Mononuclear cell (primary cell): ENCODE results near the gene PHF23. TPM values are rescaled to one million over a fixed set of nuclear protein-coding genes. Genes with fewer than 3 reads are reported as not detected.

Experiments used
- H3K27me3 ChIP-seq: 2 replicates; pipeline ENCODE4 v1.6.0; 2011; ENCODE audit warnings: low read length, control low read depth; ENCODE audit not compliant: insufficient read depth
- H3K4me1 ChIP-seq: 2 replicates; pipeline ENCODE4 v1.5.1; 2011; ENCODE audit warnings: mild to moderate bottlenecking, low read length, control low read depth; ENCODE audit not compliant: insufficient read depth
- H3K4me3 ChIP-seq: 2 replicates; pipeline ENCODE4 v1.5.1; 2011; ENCODE audit warnings: mild to moderate bottlenecking, low read length, moderate library complexity
- H3K9me3 ChIP-seq: 2 replicates; pipeline ENCODE4 v1.5.1; 2011; ENCODE audit warnings: low read depth, mild to moderate bottlenecking, control low read depth, low read length
- total RNA-seq: library from RNA; depleted of rRNA; stranded (reverse); fragments of >200 nt; gene quantifications from one replicate; pipeline ENCODE4 v1.2.3, GENCODE V29; 2012

The PHF23 gene
- total RNA-seq, 1 donor, result 6.5 TPM

DNA sequence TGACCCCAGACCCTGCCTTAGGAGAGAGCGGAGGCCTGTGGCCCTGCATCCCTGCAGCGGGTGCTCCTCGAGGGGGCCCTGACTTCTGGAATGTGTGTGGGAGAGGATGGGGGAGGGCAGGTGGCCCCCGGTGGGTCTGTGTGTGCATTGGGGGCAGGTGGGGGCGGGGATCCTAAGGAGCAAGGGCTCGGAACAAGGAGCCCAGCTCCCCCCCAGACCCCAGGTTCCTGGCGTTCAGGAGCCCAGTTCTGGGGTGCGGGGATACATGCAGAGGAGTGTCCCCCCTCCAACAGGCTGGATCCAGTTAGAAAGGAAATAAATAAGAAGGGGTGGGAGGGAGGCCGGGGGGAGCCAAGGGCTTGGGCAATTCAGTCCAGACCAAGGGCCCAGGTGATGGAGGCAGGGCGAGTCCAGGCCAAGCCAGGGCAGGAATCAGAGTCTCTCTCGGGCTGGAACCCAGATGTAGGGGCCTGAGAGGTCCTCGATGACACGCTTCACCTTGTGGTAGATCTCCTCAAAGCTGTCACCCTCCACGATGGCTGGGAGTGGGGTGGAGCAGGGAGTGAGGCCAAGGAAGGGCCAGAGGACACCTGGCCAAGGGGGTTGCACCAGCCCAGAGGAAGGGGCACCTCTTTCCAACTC lies 48.9 kb downstream of the PHF23 start:
- no peak overlapping the region for H3K4me3 ChIP-seq
- H3K27me3 ChIP-seq, result no peaks in the 10 kb centered on the region
- H3K9me3 ChIP-seq, result no peaks in the 10 kb centered on the region
- H3K4me1 ChIP-seq, result no peaks in the 10 kb centered on the region

GRCh38 chr17:7186241-7186640 lies 53.0 kb downstream of the PHF23 start:
- no peak overlapping the region for H3K4me3 ChIP-seq
- no peaks in the 10 kb centered on the region for H3K27me3 ChIP-seq
- no peaks in the 10 kb centered on the region for H3K9me3 ChIP-seq
- no peaks in the 10 kb centered on the region for H3K4me1 ChIP-seq

Other genes starting within 250 kb of the PHF23 start
- gene ALOX12, start 243.4 kb downstream of the PHF23 start, total RNA-seq, result 4.4 TPM
- 76.8 TPM for gene RNASEK, start 226.8 kb downstream of the PHF23 start, total RNA-seq
- gene BCL6B, start 216.4 kb downstream of the PHF23 start, total RNA-seq, result not detected
- gene SLC16A13, start 203.4 kb downstream of the PHF23 start, total RNA-seq, result 0.42 TPM
- 0.63 TPM for gene SLC16A11, start 195.4 kb downstream of the PHF23 start, total RNA-seq
- 8.6 TPM for gene CLEC10A, start 159.2 kb downstream of the PHF23 start, total RNA-seq
- gene ASGR2, start 124.6 kb downstream of the PHF23 start, total RNA-seq, result 12.9 TPM
- 4.6 TPM for gene ASGR1, start 60.1 kb downstream of the PHF23 start, total RNA-seq
- gene DLG4, start 19.6 kb downstream of the PHF23 start, total RNA-seq, result 9.0 TPM
- 143 TPM for gene ACADVL, start 19.5 kb downstream of the PHF23 start, total RNA-seq
- gene DVL2, start 4.9 kb downstream of the PHF23 start, total RNA-seq, result 23.1 TPM
- 396 TPM for gene GABARAP, start 3.0 kb upstream of the PHF23 start, total RNA-seq
- 38.8 TPM for gene CTDNEP1, start 12.3 kb upstream of the PHF23 start, total RNA-seq
- gene ELP5, start 12.8 kb upstream of the PHF23 start, total RNA-seq, result 14.4 TPM
- 0.10 TPM for gene CLDN7, start 23.0 kb upstream of the PHF23 start, total RNA-seq
- not detected for gene SLC2A4, start 42.3 kb upstream of the PHF23 start, total RNA-seq
- not detected for gene YBX2, start 55.2 kb upstream of the PHF23 start, total RNA-seq
- gene EIF5A, start 68.2 kb upstream of the PHF23 start, total RNA-seq, result 340 TPM
- gene GPS2, start 75.9 kb upstream of the PHF23 start, total RNA-seq, result 65.9 TPM
- 4.8 TPM for gene NEURL4, start 89.9 kb upstream of the PHF23 start, total RNA-seq
- 107 TPM for gene ACAP1, start 97.1 kb upstream of the PHF23 start, total RNA-seq
- gene KCTD11, start 112.7 kb upstream of the PHF23 start, total RNA-seq, result 0.73 TPM
- not detected for gene TMEM95, start 115.7 kb upstream of the PHF23 start, total RNA-seq
- 5.5 TPM for gene TNK1, start 141.6 kb upstream of the PHF23 start, total RNA-seq
- gene PLSCR3, start 155.1 kb upstream of the PHF23 start, total RNA-seq, result 21.6 TPM
- 41.1 TPM for gene TMEM256, start 164.6 kb upstream of the PHF23 start, total RNA-seq
- gene NLGN2, start 168.4 kb upstream of the PHF23 start, total RNA-seq, result 0.73 TPM
- gene SPEM1, start 180.9 kb upstream of the PHF23 start, total RNA-seq, result not detected
- not detected for gene SPEM2, start 186.2 kb upstream of the PHF23 start, total RNA-seq
- under 0.01 TPM for gene SPEM3, start 189.4 kb upstream of the PHF23 start, total RNA-seq
- 4.6 TPM for gene TMEM102, start 196.0 kb upstream of the PHF23 start, total RNA-seq
- 0.21 TPM for gene FGF11, start 200.1 kb upstream of the PHF23 start, total RNA-seq
- 3.3 TPM for gene CHRNB1, start 205.6 kb upstream of the PHF23 start, total RNA-seq
- 30.9 TPM for gene ZBTB4, start 240.2 kb upstream of the PHF23 start, total RNA-seq
- gene SLC35G6, start 242.0 kb upstream of the PHF23 start, total RNA-seq, result not detected
- gene POLR2A, start 244.9 kb upstream of the PHF23 start, total RNA-seq, result 174 TPM